SK-N-SH treated with all-trans-retinoic acid at 6 μM for 48 hours (cell line): ENCODE data around the gene NKRF.

ENCODE experiments used
- ATAC-seq: fragments of 200-7000 bp; cut with Tn5 transposase; 3 replicates; pipeline ENCODE4 v1.9.1; 2020; ENCODE audit warnings: mild to moderate bottlenecking, moderate library complexity
- ARNTL ChIP-seq: fragments of 450-650 bp; formaldehyde crosslinking; IDR thresholded peaks from 2 replicates; pipeline ENCODE4 v1.5.0; 2020; ENCODE audit warnings: low read depth, mild to moderate bottlenecking, moderate library complexity, borderline replicate concordance
- BACH2 ChIP-seq: fragments of 250-450 bp; sonication (Bioruptor Pico); IDR thresholded peaks from 2 replicates; pipeline ENCODE4 v1.9.0; 2021; ENCODE audit warnings: mild to moderate bottlenecking, borderline replicate concordance
- CREB5 ChIP-seq: fragments of 250-450 bp; sonication (Bioruptor Pico); IDR thresholded peaks from 2 replicates; pipeline ENCODE4 v1.5.1; 2020; ENCODE audit warnings: low read depth, mild to moderate bottlenecking, moderate library complexity
- CSDC2 ChIP-seq: fragments of 250-450 bp; sonication (Bioruptor Pico); IDR thresholded peaks from 2 replicates; pipeline ENCODE4 v1.5.0; 2020; ENCODE audit warnings: mild to moderate bottlenecking, moderate library complexity
- CSRNP3 ChIP-seq: fragments of 250-450 bp; sonication (Bioruptor Pico); IDR thresholded peaks from 2 replicates; pipeline ENCODE4 v1.5.1; 2021; ENCODE audit warnings: mild to moderate bottlenecking, moderate library complexity
- ESRRG ChIP-seq: fragments of 250-450 bp; sonication (Bioruptor Pico); IDR thresholded peaks from 2 replicates; pipeline ENCODE4 v1.6.1; 2021; ENCODE audit warnings: mild to moderate bottlenecking
- GLIS3 ChIP-seq: fragments of 250-450 bp; sonication (Bioruptor Pico); IDR thresholded peaks from 2 replicates; pipeline ENCODE4 v1.5.0; 2020; ENCODE audit warnings: mild to moderate bottlenecking, moderate library complexity
- ISL1 ChIP-seq: fragments of 250-450 bp; sonication (Bioruptor Pico); IDR thresholded peaks from 2 replicates; pipeline ENCODE4 v2.1.2; 2022; ENCODE audit warnings: mild to moderate bottlenecking, moderate library complexity
- OSR1 ChIP-seq: fragments of 250-450 bp; sonication (Bioruptor Pico); IDR thresholded peaks from 2 replicates; pipeline ENCODE4 v1.8.0; 2022; ENCODE audit warnings: moderate library complexity, mild to moderate bottlenecking, inconsistent platforms
- PATZ1 ChIP-seq: fragments of 250-450 bp; sonication (Bioruptor Pico); IDR thresholded peaks from 2 replicates; pipeline ENCODE4 v1.8.0; 2020; ENCODE audit warnings: mild to moderate bottlenecking, moderate library complexity, borderline replicate concordance
- POU6F1 ChIP-seq: fragments of 250-450 bp; sonication (Bioruptor Pico); IDR thresholded peaks from 2 replicates; pipeline ENCODE4 v1.8.0; 2021; ENCODE audit warnings: low read depth, mild to moderate bottlenecking, moderate library complexity, borderline replicate concordance
- PPARA ChIP-seq: fragments of 250-450 bp; sonication (Bioruptor Pico); IDR thresholded peaks from 2 replicates; pipeline ENCODE4 v1.5.0; 2020; ENCODE audit warnings: mild to moderate bottlenecking, borderline replicate concordance
- RARB ChIP-seq: fragments of 250-450 bp; sonication (Bioruptor Pico); IDR thresholded peaks from 2 replicates; pipeline ENCODE4 v1.8.0; 2021; ENCODE audit warnings: mild to moderate bottlenecking, moderate library complexity
- SNAI2 ChIP-seq: fragments of 250-450 bp; sonication (Bioruptor Pico); IDR thresholded peaks from 2 replicates; pipeline ENCODE4 v1.5.0; 2020; ENCODE audit warnings: mild to moderate bottlenecking, moderate library complexity
- TCF4 ChIP-seq: fragments of 250-450 bp; sonication (Bioruptor Pico); IDR thresholded peaks from 2 replicates; pipeline ENCODE4 v1.8.0; 2021; ENCODE audit warnings: mild to moderate bottlenecking, moderate library complexity, borderline replicate concordance
- TOX ChIP-seq: fragments of 250-450 bp; sonication (Bioruptor Pico); IDR thresholded peaks from 2 replicates; pipeline ENCODE4 v1.8.0; 2021; ENCODE audit warnings: mild to moderate bottlenecking, moderate library complexity, borderline replicate concordance
- ZC3H10 ChIP-seq: fragments of 250-450 bp; sonication (Bioruptor Pico); IDR thresholded peaks from 2 replicates; pipeline ENCODE4 v1.5.1; 2021; ENCODE audit warnings: mild to moderate bottlenecking, moderate library complexity
- ZFP3 ChIP-seq: fragments of 250-450 bp; sonication (Bioruptor Pico); IDR thresholded peaks from 2 replicates; pipeline ENCODE4 v1.5.0; 2020; ENCODE audit warnings: mild to moderate bottlenecking, moderate library complexity
- ZFP30 ChIP-seq: fragments of 450-650 bp; formaldehyde crosslinking; IDR thresholded peaks from 2 replicates; pipeline ENCODE4 v1.5.0; 2022; ENCODE audit warnings: mild to moderate bottlenecking, moderate library complexity
- ZNF565 ChIP-seq: fragments of 450-650 bp; formaldehyde crosslinking; conservative IDR thresholded peaks from 2 replicates; pipeline ENCODE4 v1.5.0; 2020; ENCODE audit warnings: low read depth, mild to moderate bottlenecking, moderate library complexity
- ZNF70 ChIP-seq: fragments of 450-650 bp; formaldehyde crosslinking; IDR thresholded peaks from 2 replicates; pipeline ENCODE4 v1.5.0; 2020; ENCODE audit warnings: mild to moderate bottlenecking, moderate library complexity
- ZNF8 ChIP-seq: fragments of 450-650 bp; formaldehyde crosslinking; IDR thresholded peaks from 2 replicates; pipeline ENCODE4 v1.5.0; 2020; ENCODE audit warnings: mild to moderate bottlenecking, moderate library complexity

The NKRF gene

GRCh38 chrX:119636419-119636818, 30.2 kb upstream of the NKRF start:
- ATAC-seq, result no peak
- TF ChIP-seq RARB (CRISPR knock-in tag), result no peak
- TF ChIP-seq SNAI2, result no peak
- no peak for TF ChIP-seq TOX
- no peak for TF ChIP-seq CSRNP3
- no peak for TF ChIP-seq OSR1 (CRISPR knock-in tag)
- no peak for TF ChIP-seq ARNTL (CRISPR knock-in tag)
- TF ChIP-seq PATZ1 (CRISPR knock-in tag), result no peak
- no peak for TF ChIP-seq CSDC2 (CRISPR knock-in tag)
- TF ChIP-seq ISL1 (CRISPR knock-in tag), result no peak
- no peak for TF ChIP-seq CREB5
- TF ChIP-seq ESRRG, result no peak
- TF ChIP-seq ZC3H10, result no peak
- TF ChIP-seq GLIS3 (CRISPR knock-in tag), result no peak
- TF ChIP-seq ZFP30 (CRISPR knock-in tag), result no peak
- TF ChIP-seq PPARA (CRISPR knock-in tag), result no peak
- TF ChIP-seq ZNF8, result no peak
- no peak for TF ChIP-seq TCF4 (CRISPR knock-in tag)

GRCh38 chrX:119635799-119636198, 29.6 kb upstream of the NKRF start:
- ATAC-seq, result no peak

GRCh38 chrX:119635179-119635578, 29.0 kb upstream of the NKRF start:
- ATAC-seq, result no peak
- TF ChIP-seq GLIS3 (CRISPR knock-in tag), result no peak
- no peak for TF ChIP-seq TCF4 (CRISPR knock-in tag)
- no peak for TF ChIP-seq ZNF8
- TF ChIP-seq ZNF565, result no peak
- TF ChIP-seq TOX, result no peak
- no peak for TF ChIP-seq PPARA (CRISPR knock-in tag)
- no peak for TF ChIP-seq SNAI2
- TF ChIP-seq ESRRG, result no peak
- TF ChIP-seq PATZ1 (CRISPR knock-in tag), result no peak
- no peak for TF ChIP-seq CREB5
- TF ChIP-seq ZFP3, result no peak
- TF ChIP-seq ZFP30 (CRISPR knock-in tag), result no peak
- no peak for TF ChIP-seq POU6F1 (CRISPR knock-in tag)
- TF ChIP-seq RARB (CRISPR knock-in tag), result no peak
- TF ChIP-seq ISL1 (CRISPR knock-in tag), result no peak
- no peak for TF ChIP-seq ZNF70 (CRISPR knock-in tag)
- no peak for TF ChIP-seq ZC3H10
- TF ChIP-seq BACH2 (CRISPR knock-in tag), result no peak

More at GRCh38 chrX:119635799-119636198, 29.6 kb upstream of the NKRF start:
- TF ChIP-seq SNAI2, result no peak
- no peak for TF ChIP-seq CSDC2 (CRISPR knock-in tag)
- no peak for TF ChIP-seq ARNTL (CRISPR knock-in tag)
- no peak for TF ChIP-seq RARB (CRISPR knock-in tag)
- no peak for TF ChIP-seq PATZ1 (CRISPR knock-in tag)
- no peak for TF ChIP-seq ESRRG
